ENCODE results near the gene ACTL9.

- TF ChIP-seq, protein P1, sequence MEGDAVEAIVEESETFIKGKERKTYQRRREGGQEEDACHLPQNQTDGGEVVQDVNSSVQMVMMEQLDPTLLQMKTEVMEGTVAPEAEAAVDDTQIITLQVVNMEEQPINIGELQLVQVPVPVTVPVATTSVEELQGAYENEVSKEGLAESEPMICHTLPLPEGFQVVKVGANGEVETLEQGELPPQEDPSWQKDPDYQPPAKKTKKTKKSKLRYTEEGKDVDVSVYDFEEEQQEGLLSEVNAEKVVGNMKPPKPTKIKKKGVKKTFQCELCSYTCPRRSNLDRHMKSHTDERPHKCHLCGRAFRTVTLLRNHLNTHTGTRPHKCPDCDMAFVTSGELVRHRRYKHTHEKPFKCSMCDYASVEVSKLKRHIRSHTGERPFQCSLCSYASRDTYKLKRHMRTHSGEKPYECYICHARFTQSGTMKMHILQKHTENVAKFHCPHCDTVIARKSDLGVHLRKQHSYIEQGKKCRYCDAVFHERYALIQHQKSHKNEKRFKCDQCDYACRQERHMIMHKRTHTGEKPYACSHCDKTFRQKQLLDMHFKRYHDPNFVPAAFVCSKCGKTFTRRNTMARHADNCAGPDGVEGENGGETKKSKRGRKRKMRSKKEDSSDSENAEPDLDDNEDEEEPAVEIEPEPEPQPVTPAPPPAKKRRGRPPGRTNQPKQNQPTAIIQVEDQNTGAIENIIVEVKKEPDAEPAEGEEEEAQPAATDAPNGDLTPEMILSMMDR (conservative IDR thresholded peaks at IDR 0.05), result no peak
- no peak for TF ChIP-seq ZFX (IDR thresholded peaks at IDR 0.05)
Measured at GRCh38 chr19:8682472-8682871, 16.1 kb downstream of the ACTL9 start.

All from C4-2B (cell line).